HL-60 (cell line): ENCODE results near the gene LEPR.

Experiments
- POLR2AphosphoS5 ChIP-seq: IDR thresholded peaks from 2 replicates; pipeline ENCODE4 v1.6.1; 2012; ENCODE audit warnings: low read depth
- TF ChIP-seq, protein P1 (sequence below): IDR thresholded peaks from one replicate; pipeline ENCODE4 v1.5.1; 2011; ENCODE audit warnings: low read length, control low read depth, inconsistent platforms; ENCODE audit not compliant: insufficient read depth

DNA sequence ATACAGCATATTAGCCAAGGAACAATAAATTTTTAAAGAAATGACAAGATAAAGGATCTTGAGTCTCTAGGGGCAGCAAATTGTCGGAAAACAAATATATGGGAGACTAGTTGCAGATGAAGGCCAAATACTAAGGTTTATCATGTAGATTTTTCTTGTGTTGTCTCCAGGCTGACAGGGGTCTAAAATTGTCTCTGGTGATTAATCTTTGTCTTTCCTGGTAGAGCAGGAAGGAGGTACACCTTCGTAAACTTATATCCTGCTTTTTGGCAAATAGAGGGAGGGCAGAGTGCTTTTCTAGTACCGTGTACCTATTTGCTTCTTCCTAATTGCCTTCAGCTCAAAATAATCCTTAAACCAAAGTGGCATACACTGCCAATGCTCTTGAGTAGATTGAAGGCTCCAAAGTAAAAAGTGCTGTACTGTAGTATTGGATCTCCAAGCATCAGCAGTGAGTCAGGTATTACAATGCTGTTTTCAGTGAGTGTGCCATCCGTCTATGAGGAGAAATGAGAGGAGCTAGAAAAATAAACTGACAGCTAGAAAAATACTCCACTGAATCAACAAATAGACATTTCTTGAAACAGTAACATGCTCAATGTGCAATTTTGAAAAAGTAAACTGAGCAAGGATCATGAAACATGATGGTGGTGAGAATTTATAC lies 1.8 kb upstream of the LEPR start:
- TF ChIP-seq, protein P1, sequence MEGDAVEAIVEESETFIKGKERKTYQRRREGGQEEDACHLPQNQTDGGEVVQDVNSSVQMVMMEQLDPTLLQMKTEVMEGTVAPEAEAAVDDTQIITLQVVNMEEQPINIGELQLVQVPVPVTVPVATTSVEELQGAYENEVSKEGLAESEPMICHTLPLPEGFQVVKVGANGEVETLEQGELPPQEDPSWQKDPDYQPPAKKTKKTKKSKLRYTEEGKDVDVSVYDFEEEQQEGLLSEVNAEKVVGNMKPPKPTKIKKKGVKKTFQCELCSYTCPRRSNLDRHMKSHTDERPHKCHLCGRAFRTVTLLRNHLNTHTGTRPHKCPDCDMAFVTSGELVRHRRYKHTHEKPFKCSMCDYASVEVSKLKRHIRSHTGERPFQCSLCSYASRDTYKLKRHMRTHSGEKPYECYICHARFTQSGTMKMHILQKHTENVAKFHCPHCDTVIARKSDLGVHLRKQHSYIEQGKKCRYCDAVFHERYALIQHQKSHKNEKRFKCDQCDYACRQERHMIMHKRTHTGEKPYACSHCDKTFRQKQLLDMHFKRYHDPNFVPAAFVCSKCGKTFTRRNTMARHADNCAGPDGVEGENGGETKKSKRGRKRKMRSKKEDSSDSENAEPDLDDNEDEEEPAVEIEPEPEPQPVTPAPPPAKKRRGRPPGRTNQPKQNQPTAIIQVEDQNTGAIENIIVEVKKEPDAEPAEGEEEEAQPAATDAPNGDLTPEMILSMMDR = no peak
- no peak for TF ChIP-seq POLR2AphosphoS5
